Esophagus (tissue), 2 donors: ENCODE data around the gene TTC21A. TPM values are rescaled to one million over a fixed set of nuclear protein-coding genes. Genes with fewer than 3 reads are reported as not detected.

ENCODE experiments used
- H3K27ac ChIP-seq, 2 donors: one replicate each; pipeline ENCODE4 v1.5.1; 2013; ENCODE audit warnings: low read depth in 2 of 2, mild to moderate bottlenecking in 2 of 2, inconsistent platforms in 1 of 2, low read length in 1 of 2, moderate library complexity in 1 of 2
- H3K27me3 ChIP-seq, 2 donors: one replicate each; pipeline ENCODE4 v1.6.1; 2013; ENCODE audit warnings: low read length in 2 of 2, control low read depth in 1 of 2, mild to moderate bottlenecking in 1 of 2; ENCODE audit not compliant: insufficient read depth in 2 of 2, control insufficient read depth in 1 of 2
- H3K36me3 ChIP-seq, 2 donors: one replicate each; pipeline ENCODE4 v1.6.1; 2013; ENCODE audit warnings: low read length in 1 of 2; ENCODE audit not compliant: control insufficient read depth in 2 of 2, insufficient read depth in 2 of 2
- H3K4me1 ChIP-seq, 2 donors: one replicate each; pipeline ENCODE4 v1.6.1; 2013; ENCODE audit warnings: low read length in 1 of 2; ENCODE audit not compliant: control insufficient read depth in 2 of 2, insufficient read depth in 2 of 2
- H3K4me3 ChIP-seq, 2 donors: one replicate each; pipeline ENCODE4 v1.5.1; 2013; ENCODE audit warnings: low read length in 2 of 2, mild to moderate bottlenecking in 2 of 2, low read depth in 1 of 2, moderate library complexity in 1 of 2
- H3K9me3 ChIP-seq, 2 donors: one replicate each; pipeline ENCODE4 v1.6.1; 2013; ENCODE audit warnings: mild to moderate bottlenecking in 2 of 2, low read depth in 1 of 2, low read length in 1 of 2, moderate library complexity in 1 of 2; ENCODE audit not compliant: control insufficient read depth in 2 of 2, insufficient read depth in 1 of 2
- WGBS, 2 donors: extraction: QIAGEN DNeasy Blood & Tissue Kit; methylation state at CpG; one replicate each; pipeline ENCODE4 v1.1.7; 2013; 5-methylcytosine and 5-hydroxymethylcytosine counted together
- polyA plus RNA-seq, 2 donors: library from polyadenylated mRNA; stranded (reverse); fragments of 200-250 nt; gene quantifications; one replicate each; pipeline ENCODE4 v1.2.3, GENCODE V29; 2013
- donor health status: healthy with polysubstance abuse.
- donor health status: Bipolar disorder and iron deficiency.

The TTC21A gene
- polyA plus RNA-seq, 2 donors: 1.8 to 5.6 TPM

- 45 to 49% methylated on average over 3 of the region's 3 CpGs for WGBS, 2 donors
- H3K4me1 ChIP-seq: peaks cover 0 to 9% of the 10 kb centered on the region in 2 donors
- no peaks in the 10 kb centered on the region for H3K36me3 ChIP-seq
- peak overlapping the region; percentile 72 to 78 for H3K27ac ChIP-seq
- no peaks in the 10 kb centered on the region for H3K27me3 ChIP-seq
- H3K4me3 ChIP-seq: peak overlapping the region in 1 of 2 donors; percentile 27
- H3K9me3 ChIP-seq: no peaks in the 10 kb centered on the region
These were observed 72.7 kb downstream of the TTC21A start for GRCh38 chr3:39180183-39180545.

- H3K27me3 ChIP-seq: no peaks in the 10 kb centered on the region
- peaks cover 0 to 9% of the 10 kb centered on the region in 2 donors for H3K4me1 ChIP-seq
- H3K36me3 ChIP-seq: no peaks in the 10 kb centered on the region
- no peaks in the 10 kb centered on the region for H3K9me3 ChIP-seq
- 2 to 4% methylated on average over 44 to 64 of the region's 64 CpGs for WGBS, 2 donors
- H3K27ac ChIP-seq: peak overlapping the region; percentile 72 to 78
- H3K4me3 ChIP-seq: peak overlapping the region; percentile 27 to 28
These were observed 73.3 kb downstream of the TTC21A start for GRCh38 chr3:39180546-39181346.

GRCh38 chr3:39181408-39182335, 74.2 kb downstream of the TTC21A start:
- 72 to 76% methylated on average over 7 of the region's 7 CpGs for WGBS, 2 donors
- H3K36me3 ChIP-seq: no peaks in the 10 kb centered on the region
- H3K27ac ChIP-seq: peak overlapping the region; percentile 52 to 62
- H3K4me1 ChIP-seq: peaks cover 0 to 14% of the 10 kb centered on the region in 2 donors
- H3K27me3 ChIP-seq: no peaks in the 10 kb centered on the region
- H3K9me3 ChIP-seq: no peaks in the 10 kb centered on the region
- H3K4me3 ChIP-seq: no peak overlapping the region

- Histone ChIP-seq H3K9me3 (no peaks in the 10 kb centered on the region), H3K27me3 (no peaks in the 10 kb centered on the region), H3K36me3 (no peaks in the 10 kb centered on the region), H3K27ac (peak overlapping the region; percentile 32 to 62), H3K4me3 (no peak overlapping the region), H3K4me1 (peaks cover 0 to 12% of the 10 kb centered on the region in 2 donors)
- 78 to 80% methylated on average over 12 of the region's 12 CpGs for WGBS, 2 donors
These were observed 76.0 kb downstream of the TTC21A start for GRCh38 chr3:39183211-39184080.

- H3K36me3 ChIP-seq: no peaks in the 10 kb centered on the region
These were observed 76.8 kb downstream of the TTC21A start for GRCh38 chr3:39184081-39184967.

GRCh38 chr3:39184968-39185285, 77.4 kb downstream of the TTC21A start:
- H3K27me3 ChIP-seq: no peaks in the 10 kb centered on the region
- H3K4me1 ChIP-seq: peaks cover 0 to 12% of the 10 kb centered on the region in 2 donors
- H3K36me3 ChIP-seq: no peaks in the 10 kb centered on the region
- H3K9me3 ChIP-seq: no peaks in the 10 kb centered on the region
- no peak overlapping the region for H3K27ac ChIP-seq
- H3K4me3 ChIP-seq: no peak overlapping the region
- WGBS, 2 donors: 94 to 97% methylated on average over 4 of the region's 4 CpGs

More at GRCh38 chr3:39184081-39184967, 76.8 kb downstream of the TTC21A start:
- no peak overlapping the region for H3K4me3 ChIP-seq
- 83 to 89% methylated on average over 12 of the region's 12 CpGs for WGBS, 2 donors
- H3K27me3 ChIP-seq: no peaks in the 10 kb centered on the region
- H3K27ac ChIP-seq: no peak overlapping the region
- H3K4me1 ChIP-seq: peaks cover 0 to 12% of the 10 kb centered on the region in 2 donors
- H3K9me3 ChIP-seq: no peaks in the 10 kb centered on the region

- Histone ChIP-seq H3K36me3 (no peaks in the 10 kb centered on the region), H3K9me3 (no peaks in the 10 kb centered on the region), H3K4me1 (peaks cover 0 to 7% of the 10 kb centered on the region in 2 donors), H3K4me3 (no peak overlapping the region), H3K27ac (no peak overlapping the region), H3K27me3 (no peaks in the 10 kb centered on the region)
- WGBS, 2 donors: 91 to 95% methylated on average over 8 to 9 of the region's 9 CpGs
These were observed 78.0 kb downstream of the TTC21A start for GRCh38 chr3:39185326-39185958.

- Histone ChIP-seq H3K9me3 (no peaks in the 10 kb centered on the region), H3K4me1 (peaks cover 0 to 5% of the 10 kb centered on the region in 2 donors)
These were observed 78.6 kb downstream of the TTC21A start for GRCh38 chr3:39185959-39186691.

More at GRCh38 chr3:39185959-39186691, 78.6 kb downstream of the TTC21A start:
- no peaks in the 10 kb centered on the region for H3K27me3 ChIP-seq
- 70 to 71% methylated on average over 14 of the region's 14 CpGs for WGBS, 2 donors
- no peak overlapping the region for H3K4me3 ChIP-seq
- H3K27ac ChIP-seq: no peak overlapping the region
- H3K36me3 ChIP-seq: no peaks in the 10 kb centered on the region
